ENCODE results near the gene PXDN.

DNA sequence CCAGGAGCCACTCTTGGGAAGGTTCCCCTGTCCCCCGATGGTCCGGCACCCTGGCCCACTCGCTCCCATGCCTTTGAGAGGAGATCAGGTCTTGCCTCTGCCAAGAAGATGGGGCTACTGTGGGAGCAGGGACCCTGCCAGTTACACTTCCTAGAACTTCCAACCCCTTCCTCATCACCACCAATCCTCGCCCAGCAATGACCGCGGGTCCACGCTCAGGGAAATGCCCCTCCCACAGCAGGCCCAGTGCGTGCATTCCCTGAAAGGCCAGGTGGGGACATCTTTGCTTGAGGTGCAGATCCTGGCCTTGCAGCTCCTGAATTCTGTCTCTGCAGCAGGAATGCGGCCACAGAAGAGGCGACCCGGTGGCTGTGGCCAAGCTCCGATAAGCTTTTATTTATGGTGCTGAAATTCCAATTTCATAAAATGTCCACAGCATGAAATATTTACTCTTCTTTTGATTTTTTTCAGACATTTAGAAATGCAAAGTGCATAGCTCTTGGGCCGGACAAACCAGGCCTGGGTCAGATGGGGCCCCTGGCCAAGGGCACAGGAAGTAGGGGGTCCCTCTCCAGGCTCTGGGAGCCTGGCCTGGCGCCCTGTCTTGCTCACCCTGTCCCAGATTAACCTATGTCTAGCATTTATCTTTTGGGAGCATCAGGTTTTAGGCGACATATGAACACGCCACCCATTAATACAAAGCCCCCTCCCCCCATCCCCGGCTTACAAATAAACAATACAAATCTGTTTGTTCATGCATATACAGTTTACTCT lies 29.8 kb downstream of the PXDN start:
- TF ChIP-seq, protein P1, sequence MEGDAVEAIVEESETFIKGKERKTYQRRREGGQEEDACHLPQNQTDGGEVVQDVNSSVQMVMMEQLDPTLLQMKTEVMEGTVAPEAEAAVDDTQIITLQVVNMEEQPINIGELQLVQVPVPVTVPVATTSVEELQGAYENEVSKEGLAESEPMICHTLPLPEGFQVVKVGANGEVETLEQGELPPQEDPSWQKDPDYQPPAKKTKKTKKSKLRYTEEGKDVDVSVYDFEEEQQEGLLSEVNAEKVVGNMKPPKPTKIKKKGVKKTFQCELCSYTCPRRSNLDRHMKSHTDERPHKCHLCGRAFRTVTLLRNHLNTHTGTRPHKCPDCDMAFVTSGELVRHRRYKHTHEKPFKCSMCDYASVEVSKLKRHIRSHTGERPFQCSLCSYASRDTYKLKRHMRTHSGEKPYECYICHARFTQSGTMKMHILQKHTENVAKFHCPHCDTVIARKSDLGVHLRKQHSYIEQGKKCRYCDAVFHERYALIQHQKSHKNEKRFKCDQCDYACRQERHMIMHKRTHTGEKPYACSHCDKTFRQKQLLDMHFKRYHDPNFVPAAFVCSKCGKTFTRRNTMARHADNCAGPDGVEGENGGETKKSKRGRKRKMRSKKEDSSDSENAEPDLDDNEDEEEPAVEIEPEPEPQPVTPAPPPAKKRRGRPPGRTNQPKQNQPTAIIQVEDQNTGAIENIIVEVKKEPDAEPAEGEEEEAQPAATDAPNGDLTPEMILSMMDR (conservative IDR thresholded peaks at IDR 0.05), result no peak
- TF ChIP-seq ZFX (IDR thresholded peaks at IDR 0.05), result no peak

All from C4-2B (cell line).